ENCODE measurements around the gene SLC10A4.

GRCh38 chr4:48491514-48492176 lies 8.5 kb downstream of the SLC10A4 start:
- TF ChIP-seq, protein P1, sequence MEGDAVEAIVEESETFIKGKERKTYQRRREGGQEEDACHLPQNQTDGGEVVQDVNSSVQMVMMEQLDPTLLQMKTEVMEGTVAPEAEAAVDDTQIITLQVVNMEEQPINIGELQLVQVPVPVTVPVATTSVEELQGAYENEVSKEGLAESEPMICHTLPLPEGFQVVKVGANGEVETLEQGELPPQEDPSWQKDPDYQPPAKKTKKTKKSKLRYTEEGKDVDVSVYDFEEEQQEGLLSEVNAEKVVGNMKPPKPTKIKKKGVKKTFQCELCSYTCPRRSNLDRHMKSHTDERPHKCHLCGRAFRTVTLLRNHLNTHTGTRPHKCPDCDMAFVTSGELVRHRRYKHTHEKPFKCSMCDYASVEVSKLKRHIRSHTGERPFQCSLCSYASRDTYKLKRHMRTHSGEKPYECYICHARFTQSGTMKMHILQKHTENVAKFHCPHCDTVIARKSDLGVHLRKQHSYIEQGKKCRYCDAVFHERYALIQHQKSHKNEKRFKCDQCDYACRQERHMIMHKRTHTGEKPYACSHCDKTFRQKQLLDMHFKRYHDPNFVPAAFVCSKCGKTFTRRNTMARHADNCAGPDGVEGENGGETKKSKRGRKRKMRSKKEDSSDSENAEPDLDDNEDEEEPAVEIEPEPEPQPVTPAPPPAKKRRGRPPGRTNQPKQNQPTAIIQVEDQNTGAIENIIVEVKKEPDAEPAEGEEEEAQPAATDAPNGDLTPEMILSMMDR (IDR thresholded peaks at IDR 0.05) = no peak
- TF ChIP-seq POLR2A (IDR thresholded peaks at IDR 0.05) = no peak
